HEK293 (cell line): ENCODE results near the gene KRI1.

Source experiments
- CTCF ChIA-PET: fragments of 350-600 bp; formaldehyde crosslinking; extraction: SDS; loops from one replicate; lab custom pipeline; 2021; ENCODE audit warnings: antibody characterized with exemption; lab: Yijun Ruan, JAX
- POLR2A ChIA-PET: fragments of 300-600 bp; formaldehyde crosslinking; extraction: SDS; loops from one replicate; lab custom pipeline; 2020; ENCODE audit warnings: antibody characterized with exemption, inconsistent platforms; lab: Yijun Ruan, JAX
- H3K27ac ChIP-seq: fragments of 200-500 bp; sonication (Bioruptor generic); 2 replicates; pipeline ENCODE4 v1.5.1; 2014; ENCODE audit warnings: low read depth, low read length, control low read depth, inconsistent platforms; ENCODE audit errors: extremely low read depth
- H3K36me3 ChIP-seq, 2 experiments: fragments of 200-500 bp in 1 of 2; sonication (Bioruptor generic) in 1 of 2; 1 replicate in 1 of 2; 2 replicates in 1 of 2; pipeline ENCODE4 v1.5.1; 2014 to 2017; ENCODE audit warnings: inconsistent platforms in 2 of 2, low read length in 2 of 2; ENCODE audit not compliant: control insufficient read depth in 2 of 2, insufficient read depth in 1 of 2
- H3K4me1 ChIP-seq: fragments of 200-500 bp; sonication (Bioruptor generic); 2 replicates; pipeline ENCODE4 v1.5.1; 2014; ENCODE audit warnings: mild to moderate bottlenecking, low read length, inconsistent platforms; ENCODE audit not compliant: control insufficient read depth, insufficient read depth
- H3K4me3 ChIP-seq: 2 replicates; pipeline ENCODE4 v1.5.1; 2011; ENCODE audit warnings: low read depth, mild to moderate bottlenecking, control low read depth, low read length, moderate library complexity
- H3K9me3 ChIP-seq: fragments of 200-500 bp; sonication (Bioruptor generic); 2 replicates; pipeline ENCODE4 v1.5.1; 2014; ENCODE audit warnings: low read depth, low read length, inconsistent platforms; ENCODE audit not compliant: control insufficient read depth, insufficient read depth
- EGR2 ChIP-seq: fragments of 450-650 bp; formaldehyde crosslinking; IDR thresholded peaks from 2 replicates; pipeline ENCODE4 v1.5.1; 2016; ENCODE audit warnings: low read depth, missing biosample characterization, missing genetic modification characterization
- GLIS1 ChIP-seq: fragments of 450-650 bp; formaldehyde crosslinking; IDR thresholded peaks from 2 replicates; pipeline ENCODE4 v1.5.1; 2016; ENCODE audit warnings: missing biosample characterization, missing genetic modification characterization
- KLF1 ChIP-seq: fragments of 450-650 bp; formaldehyde crosslinking; IDR thresholded peaks from 2 replicates; pipeline ENCODE4 v1.5.1; 2016; ENCODE audit warnings: missing biosample characterization, missing genetic modification characterization
- KLF16 ChIP-seq: fragments of 450-650 bp; formaldehyde crosslinking; IDR thresholded peaks from 2 replicates; pipeline ENCODE4 v1.5.1; 2017; ENCODE audit warnings: missing biosample characterization, missing genetic modification characterization
- PRDM1 ChIP-seq: fragments of 450-650 bp; formaldehyde crosslinking; IDR thresholded peaks from 2 replicates; pipeline ENCODE4; 2016; ENCODE audit warnings: missing biosample characterization, missing genetic modification characterization
- YY2 ChIP-seq: fragments of 450-650 bp; formaldehyde crosslinking; IDR thresholded peaks from 2 replicates; pipeline ENCODE4 v1.5.1; 2016; ENCODE audit warnings: missing biosample characterization, missing genetic modification characterization
- ZNF37A ChIP-seq: fragments of 450-650 bp; IDR thresholded peaks from 2 replicates; pipeline ENCODE4 v1.5.1; 2018; ENCODE audit warnings: missing biosample characterization, missing genetic modification characterization
- ZNF394 ChIP-seq: fragments of 450-650 bp; formaldehyde crosslinking; IDR thresholded peaks from 2 replicates; pipeline ENCODE4 v1.5.1; 2016; ENCODE audit warnings: missing biosample characterization, missing genetic modification characterization, mild to moderate bottlenecking, moderate library complexity, borderline replicate concordance
- ZNF677 ChIP-seq: fragments of 450-650 bp; IDR thresholded peaks from 2 replicates; pipeline ENCODE4 v1.5.0; 2018; ENCODE audit warnings: missing biosample characterization, mild to moderate bottlenecking, missing genetic modification characterization, moderate library complexity
- ZNF785 ChIP-seq: fragments of 450-650 bp; formaldehyde crosslinking; IDR thresholded peaks from 2 replicates; pipeline ENCODE4 v1.5.1; 2016; ENCODE audit warnings: missing biosample characterization, missing genetic modification characterization
- ZNF791 ChIP-seq: fragments of 450-650 bp; formaldehyde crosslinking; IDR thresholded peaks from 2 replicates; pipeline ENCODE4 v1.5.1; 2016; ENCODE audit warnings: missing biosample characterization, missing genetic modification characterization
- TF ChIP-seq, protein P1 (sequence below): fragments of 450-650 bp; IDR thresholded peaks from 2 replicates; pipeline ENCODE4 v1.5.1; 2018; ENCODE audit warnings: missing biosample characterization, mild to moderate bottlenecking, missing genetic modification characterization
- TF ChIP-seq, protein P2 (sequence below): fragments of 450-650 bp; formaldehyde crosslinking; IDR thresholded peaks from 2 replicates; pipeline ENCODE4 v1.5.1; 2016; ENCODE audit warnings: missing biosample characterization, missing genetic modification characterization
- TF ChIP-seq, protein P3 (sequence below): fragments of 450-650 bp; formaldehyde crosslinking; IDR thresholded peaks from 2 replicates; pipeline ENCODE4 v1.5.1; 2017; ENCODE audit warnings: missing biosample characterization, missing genetic modification characterization
- TF ChIP-seq, protein P4 (sequence below): fragments of 450-650 bp; formaldehyde crosslinking; IDR thresholded peaks from 2 replicates; pipeline ENCODE4 v1.5.1; 2017; ENCODE audit warnings: missing biosample characterization, missing genetic modification characterization
- TF ChIP-seq, protein P5 (sequence below): fragments of 450-650 bp; formaldehyde crosslinking; IDR thresholded peaks from 2 replicates; pipeline ENCODE4 v1.5.1; 2016; ENCODE audit warnings: missing biosample characterization, missing genetic modification characterization, low read depth
- TF ChIP-seq, protein P6 (sequence below): fragments of 450-650 bp; formaldehyde crosslinking; IDR thresholded peaks from 2 replicates; pipeline ENCODE4 v1.5.1; 2016; ENCODE audit warnings: missing biosample characterization, missing genetic modification characterization

KRI1 gene

DNA sequence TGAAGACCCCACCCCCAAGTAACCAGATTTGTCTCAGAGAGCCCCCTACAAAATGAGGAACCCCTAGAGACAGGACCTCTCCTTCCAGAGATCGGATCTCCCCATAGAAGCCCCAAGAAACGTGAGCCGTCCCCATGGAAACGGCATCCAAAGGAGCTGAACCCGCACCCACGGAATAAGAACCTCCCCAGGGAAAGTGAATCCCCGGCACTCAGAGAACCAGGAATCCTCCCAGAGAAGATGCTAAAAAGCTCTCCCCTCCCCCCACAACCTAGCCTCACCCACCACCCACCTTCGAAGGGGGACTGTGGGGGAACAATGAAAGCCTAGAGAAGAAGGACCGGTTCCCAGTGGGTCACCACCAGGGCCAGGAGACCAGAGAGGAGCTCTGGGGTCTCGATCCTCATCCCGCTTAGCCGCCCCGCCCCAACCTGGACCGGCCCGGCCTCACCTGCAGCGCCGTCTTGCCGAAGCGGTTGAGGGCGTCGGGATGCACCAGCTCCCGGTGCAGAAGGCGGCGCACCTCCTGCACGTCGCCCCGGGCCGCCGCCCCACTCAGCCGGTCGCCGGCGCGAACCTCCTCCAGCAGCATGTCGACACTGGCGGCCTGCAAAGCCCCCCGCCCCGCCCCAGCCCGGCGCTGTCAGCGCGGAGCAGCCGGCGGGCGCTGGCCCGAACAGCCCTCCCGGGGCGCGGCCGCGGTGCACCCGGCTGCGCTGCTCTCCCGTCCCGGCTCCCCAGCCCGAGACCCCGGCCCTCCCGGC, 2.4 kb upstream of the KRI1 start (continued):
- no peak for TF ChIP-seq YY2 (tag by site-specific recombination)
- no peak for TF ChIP-seq KLF16
- TF ChIP-seq, protein P1, sequence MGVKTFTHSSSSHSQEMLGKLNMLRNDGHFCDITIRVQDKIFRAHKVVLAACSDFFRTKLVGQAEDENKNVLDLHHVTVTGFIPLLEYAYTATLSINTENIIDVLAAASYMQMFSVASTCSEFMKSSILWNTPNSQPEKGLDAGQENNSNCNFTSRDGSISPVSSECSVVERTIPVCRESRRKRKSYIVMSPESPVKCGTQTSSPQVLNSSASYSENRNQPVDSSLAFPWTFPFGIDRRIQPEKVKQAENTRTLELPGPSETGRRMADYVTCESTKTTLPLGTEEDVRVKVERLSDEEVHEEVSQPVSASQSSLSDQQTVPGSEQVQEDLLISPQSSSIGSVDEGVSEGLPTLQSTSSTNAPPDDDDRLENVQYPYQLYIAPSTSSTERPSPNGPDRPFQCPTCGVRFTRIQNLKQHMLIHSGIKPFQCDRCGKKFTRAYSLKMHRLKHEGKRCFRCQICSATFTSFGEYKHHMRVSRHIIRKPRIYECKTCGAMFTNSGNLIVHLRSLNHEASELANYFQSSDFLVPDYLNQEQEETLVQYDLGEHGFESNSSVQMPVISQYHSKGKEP, result 0 out of 2 replicates have a peak, but pooled peaks have one; percentile 37
- TF ChIP-seq, protein P2, sequence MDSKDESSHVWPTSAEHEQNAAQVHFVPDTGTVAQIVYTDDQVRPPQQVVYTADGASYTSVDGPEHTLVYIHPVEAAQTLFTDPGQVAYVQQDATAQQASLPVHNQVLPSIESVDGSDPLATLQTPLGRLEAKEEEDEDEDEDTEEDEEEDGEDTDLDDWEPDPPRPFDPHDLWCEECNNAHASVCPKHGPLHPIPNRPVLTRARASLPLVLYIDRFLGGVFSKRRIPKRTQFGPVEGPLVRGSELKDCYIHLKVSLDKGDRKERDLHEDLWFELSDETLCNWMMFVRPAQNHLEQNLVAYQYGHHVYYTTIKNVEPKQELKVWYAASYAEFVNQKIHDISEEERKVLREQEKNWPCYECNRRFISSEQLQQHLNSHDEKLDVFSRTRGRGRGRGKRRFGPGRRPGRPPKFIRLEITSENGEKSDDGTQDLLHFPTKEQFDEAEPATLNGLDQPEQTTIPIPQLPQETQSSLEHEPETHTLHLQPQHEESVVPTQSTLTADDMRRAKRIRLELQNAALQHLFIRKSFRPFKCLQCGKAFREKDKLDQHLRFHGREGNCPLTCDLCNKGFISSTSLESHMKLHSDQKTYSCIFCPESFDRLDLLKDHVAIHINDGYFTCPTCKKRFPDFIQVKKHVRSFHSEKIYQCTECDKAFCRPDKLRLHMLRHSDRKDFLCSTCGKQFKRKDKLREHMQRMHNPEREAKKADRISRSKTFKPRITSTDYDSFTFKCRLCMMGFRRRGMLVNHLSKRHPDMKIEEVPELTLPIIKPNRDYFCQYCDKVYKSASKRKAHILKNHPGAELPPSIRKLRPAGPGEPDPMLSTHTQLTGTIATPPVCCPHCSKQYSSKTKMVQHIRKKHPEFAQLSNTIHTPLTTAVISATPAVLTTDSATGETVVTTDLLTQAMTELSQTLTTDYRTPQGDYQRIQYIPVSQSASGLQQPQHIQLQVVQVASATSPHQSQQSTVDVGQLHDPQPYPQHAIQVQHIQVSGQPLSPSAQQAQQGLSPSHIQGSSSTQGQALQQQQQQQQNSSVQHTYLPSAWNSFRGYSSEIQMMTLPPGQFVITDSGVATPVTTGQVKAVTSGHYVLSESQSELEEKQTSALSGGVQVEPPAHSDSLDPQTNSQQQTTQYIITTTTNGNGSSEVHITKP (tag by site-specific recombination), result peak; percentile 34
- 0 out of 2 replicates have a peak, but pooled peaks have one; percentile 36 for TF ChIP-seq ZNF677 (tag by site-specific recombination)
- peak; percentile 68 for TF ChIP-seq KLF1
- TF ChIP-seq, protein P3, sequence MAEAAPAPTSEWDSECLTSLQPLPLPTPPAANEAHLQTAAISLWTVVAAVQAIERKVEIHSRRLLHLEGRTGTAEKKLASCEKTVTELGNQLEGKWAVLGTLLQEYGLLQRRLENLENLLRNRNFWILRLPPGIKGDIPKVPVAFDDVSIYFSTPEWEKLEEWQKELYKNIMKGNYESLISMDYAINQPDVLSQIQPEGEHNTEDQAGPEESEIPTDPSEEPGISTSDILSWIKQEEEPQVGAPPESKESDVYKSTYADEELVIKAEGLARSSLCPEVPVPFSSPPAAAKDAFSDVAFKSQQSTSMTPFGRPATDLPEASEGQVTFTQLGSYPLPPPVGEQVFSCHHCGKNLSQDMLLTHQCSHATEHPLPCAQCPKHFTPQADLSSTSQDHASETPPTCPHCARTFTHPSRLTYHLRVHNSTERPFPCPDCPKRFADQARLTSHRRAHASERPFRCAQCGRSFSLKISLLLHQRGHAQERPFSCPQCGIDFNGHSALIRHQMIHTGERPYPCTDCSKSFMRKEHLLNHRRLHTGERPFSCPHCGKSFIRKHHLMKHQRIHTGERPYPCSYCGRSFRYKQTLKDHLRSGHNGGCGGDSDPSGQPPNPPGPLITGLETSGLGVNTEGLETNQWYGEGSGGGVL (tag by site-specific recombination), result peak; percentile 50
- 0 out of 2 replicates have a peak, but pooled peaks have one; percentile 29 for TF ChIP-seq EGR2 (tag by site-specific recombination)
- no peak for TF ChIP-seq ZNF37A
- TF ChIP-seq, protein P4, sequence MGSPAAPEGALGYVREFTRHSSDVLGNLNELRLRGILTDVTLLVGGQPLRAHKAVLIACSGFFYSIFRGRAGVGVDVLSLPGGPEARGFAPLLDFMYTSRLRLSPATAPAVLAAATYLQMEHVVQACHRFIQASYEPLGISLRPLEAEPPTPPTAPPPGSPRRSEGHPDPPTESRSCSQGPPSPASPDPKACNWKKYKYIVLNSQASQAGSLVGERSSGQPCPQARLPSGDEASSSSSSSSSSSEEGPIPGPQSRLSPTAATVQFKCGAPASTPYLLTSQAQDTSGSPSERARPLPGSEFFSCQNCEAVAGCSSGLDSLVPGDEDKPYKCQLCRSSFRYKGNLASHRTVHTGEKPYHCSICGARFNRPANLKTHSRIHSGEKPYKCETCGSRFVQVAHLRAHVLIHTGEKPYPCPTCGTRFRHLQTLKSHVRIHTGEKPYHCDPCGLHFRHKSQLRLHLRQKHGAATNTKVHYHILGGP, result no peak
- TF ChIP-seq, all 188 proteins: peak for 30

DNA sequence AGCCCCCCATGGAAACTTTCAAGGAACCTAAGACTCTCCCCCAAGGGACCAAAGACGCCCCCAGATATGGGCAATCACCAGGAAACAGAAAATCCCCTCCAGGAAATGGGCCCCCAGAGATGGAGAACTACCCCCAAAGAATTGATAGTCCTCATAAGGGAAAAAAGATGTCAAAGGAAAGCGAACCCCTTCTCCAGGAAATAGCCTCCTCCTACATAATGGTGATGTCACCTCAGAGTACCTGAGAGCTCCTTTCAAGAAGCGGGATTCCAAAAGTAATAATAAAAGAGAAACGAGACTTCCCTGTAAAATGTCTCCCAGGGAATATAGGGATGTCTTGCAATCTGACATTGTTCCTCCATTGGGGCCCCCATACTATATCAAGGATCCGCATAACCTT, 1.8 kb upstream of the KRI1 start:
- ChIA-PET POLR2A (interaction anchor here (0.6 to 1.7 kb wide), 5 partner anchors 13 to 785 kb away, joined by 3 to 7 read pairs (median 4); no protein-coding TSS in a partner anchor), CTCF (interaction anchor here (0.6 to 1.8 kb wide), 10 partner anchors 15 to 168 kb away, joined by 3 to 5 read pairs (median 4); no protein-coding TSS in a partner anchor)
- Histone ChIP-seq H3K9me3 (no peaks in the 10 kb centered on the region), H3K27ac (no peak overlapping the region), H3K4me3 (peak overlapping the region; percentile 44), H3K4me1 (peaks cover 13% of the 10 kb centered on the region), H3K36me3 (peaks cover 9 to 11% of the 10 kb centered on the region in 2 experiments; a peak in 2 of 3 replicates)
- TF ChIP-seq ZNF791 (tag by site-specific recombination) (no peak), GLIS1 (tag by site-specific recombination) (no peak), ZNF785 (tag by site-specific recombination) (no peak), PRDM1 (tag by site-specific recombination) (0 out of 2 replicates have a peak, but pooled peaks have one; percentile 27), ZNF394 (tag by site-specific recombination) (peak; percentile 38; the same call in 1 of the 2 replicates)
- TF ChIP-seq, protein P5, sequence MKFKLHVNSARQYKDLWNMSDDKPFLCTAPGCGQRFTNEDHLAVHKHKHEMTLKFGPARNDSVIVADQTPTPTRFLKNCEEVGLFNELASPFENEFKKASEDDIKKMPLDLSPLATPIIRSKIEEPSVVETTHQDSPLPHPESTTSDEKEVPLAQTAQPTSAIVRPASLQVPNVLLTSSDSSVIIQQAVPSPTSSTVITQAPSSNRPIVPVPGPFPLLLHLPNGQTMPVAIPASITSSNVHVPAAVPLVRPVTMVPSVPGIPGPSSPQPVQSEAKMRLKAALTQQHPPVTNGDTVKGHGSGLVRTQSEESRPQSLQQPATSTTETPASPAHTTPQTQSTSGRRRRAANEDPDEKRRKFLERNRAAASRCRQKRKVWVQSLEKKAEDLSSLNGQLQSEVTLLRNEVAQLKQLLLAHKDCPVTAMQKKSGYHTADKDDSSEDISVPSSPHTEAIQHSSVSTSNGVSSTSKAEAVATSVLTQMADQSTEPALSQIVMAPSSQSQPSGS (tag by site-specific recombination), result peak; percentile 40; the same call in 1 of the 2 replicates
- TF ChIP-seq, protein P6, sequence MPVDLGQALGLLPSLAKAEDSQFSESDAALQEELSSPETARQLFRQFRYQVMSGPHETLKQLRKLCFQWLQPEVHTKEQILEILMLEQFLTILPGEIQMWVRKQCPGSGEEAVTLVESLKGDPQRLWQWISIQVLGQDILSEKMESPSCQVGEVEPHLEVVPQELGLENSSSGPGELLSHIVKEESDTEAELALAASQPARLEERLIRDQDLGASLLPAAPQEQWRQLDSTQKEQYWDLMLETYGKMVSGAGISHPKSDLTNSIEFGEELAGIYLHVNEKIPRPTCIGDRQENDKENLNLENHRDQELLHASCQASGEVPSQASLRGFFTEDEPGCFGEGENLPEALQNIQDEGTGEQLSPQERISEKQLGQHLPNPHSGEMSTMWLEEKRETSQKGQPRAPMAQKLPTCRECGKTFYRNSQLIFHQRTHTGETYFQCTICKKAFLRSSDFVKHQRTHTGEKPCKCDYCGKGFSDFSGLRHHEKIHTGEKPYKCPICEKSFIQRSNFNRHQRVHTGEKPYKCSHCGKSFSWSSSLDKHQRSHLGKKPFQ (tag by site-specific recombination), result no peak
